Endothelial cell of umbilical vein (primary cell): ENCODE data around the gene PTGIR. TPM values are rescaled to one million over a fixed set of nuclear protein-coding genes. Genes with fewer than 3 reads are reported as not detected.

Experiments
- Bru-seq: library from RNA; stranded (reverse); fragments of 400-500 nt; gene quantifications from one replicate; lab custom pipeline; 2021; lab: Mats Ljungman, UMichigan
- BruChase-seq, 2 experiments: library from RNA; stranded (reverse); fragments of 400-500 nt; gene quantifications; one replicate each; lab custom pipeline; 2021; lab: Mats Ljungman, UMichigan
- BruUV-seq: library from RNA; stranded (reverse); fragments of 400-500 nt; replicated peaks from 2 replicates; lab custom pipeline; 2021; lab: Mats Ljungman, UMichigan
- CTCF ChIA-PET: fragments of 300-600, 350-600 bp; sonication (Branson Sonifier 250); formaldehyde crosslinking; loops from one replicate; lab custom pipeline; 2021; ENCODE audit warnings: antibody characterized with exemption, inconsistent platforms; lab: Charles Lee
- POLR2A ChIA-PET: fragments of 300-600, 350-600 bp; sonication (Branson Sonifier 250); formaldehyde crosslinking; loops from one replicate; lab custom pipeline; 2021; ENCODE audit warnings: antibody characterized with exemption, inconsistent platforms; lab: Charles Lee
- DNase-seq: peaks from one replicate; pipeline ENCODE4 v3.0.0-alpha.2; 2011; ENCODE audit warnings: low read depth, low spot score
- FAIRE-seq: peaks from 2 replicates; lab custom pipeline; 2011; peaks lifted over from hg19 to GRCh38; lab: Jason Lieb, UNC
- H2AFZ ChIP-seq: 2 replicates; pipeline ENCODE4 v1.6.0; 2012; ENCODE audit warnings: low read depth, low read length, control low read depth, inconsistent platforms
- H3K27ac ChIP-seq: 2 replicates; pipeline ENCODE4 v1.5.1; 2011; ENCODE audit warnings: low read depth, mild to moderate bottlenecking, control low read depth, low read length, moderate library complexity; ENCODE audit not compliant: insufficient read depth
- H3K27me3 ChIP-seq, 2 experiments: 2 replicates each; pipeline versions ENCODE4 v1.6.0 to v1.6.1; 2011; ENCODE audit warnings: low read length in 2 of 2, mixed read lengths in 1 of 2; ENCODE audit not compliant: control insufficient read depth in 2 of 2, insufficient read depth in 2 of 2
- H3K36me3 ChIP-seq, 2 experiments: 2 replicates in 1 of 2; 3 replicates in 1 of 2; pipeline ENCODE4 v1.5.1; 2011; ENCODE audit warnings: low read length in 2 of 2, mild to moderate bottlenecking in 1 of 2, moderate library complexity in 1 of 2; ENCODE audit not compliant: control insufficient read depth in 2 of 2, insufficient read depth in 2 of 2; ENCODE audit errors: extremely low read depth in 1 of 2
- H3K4me1 ChIP-seq: 3 replicates; pipeline ENCODE4 v1.5.1; 2011; ENCODE audit warnings: mild to moderate bottlenecking, low read length; ENCODE audit not compliant: control insufficient read depth, insufficient read depth; ENCODE audit errors: extremely low read depth
- H3K4me2 ChIP-seq: 2 replicates; pipeline ENCODE4 v1.6.1; 2011; ENCODE audit warnings: low read length, control low read depth, mixed read lengths; ENCODE audit not compliant: insufficient read depth
- H3K4me3 ChIP-seq, 3 experiments: fragments of 200-600 bp in 1 of 3; sonication (generic), shearing (Covaris generic) in 1 of 3; replicated peaks in 1 of 3; 2 replicates each; pipeline ENCODE4 v1.5.1; 2011 to 2016; ENCODE audit warnings: control low read depth in 3 of 3, low read length in 3 of 3, mild to moderate bottlenecking in 2 of 3, inconsistent platforms in 1 of 3, low read depth in 1 of 3, moderate library complexity in 1 of 3; ENCODE audit not compliant: insufficient read depth in 1 of 3
- H3K79me2 ChIP-seq: 2 replicates; pipeline ENCODE4 v1.6.0; 2012; ENCODE audit warnings: low read length, inconsistent platforms; ENCODE audit not compliant: control insufficient read depth, insufficient read depth
- H3K9ac ChIP-seq: replicated peaks from 2 replicates; pipeline ENCODE3; 2011; ENCODE audit warnings: low read length, control low read depth; ENCODE audit not compliant: insufficient read depth; ENCODE audit errors: extremely low read depth
- H3K9me1 ChIP-seq: replicated peaks from 3 replicates; pipeline ENCODE4 v1.6.0; 2011; ENCODE audit warnings: mild to moderate bottlenecking, low read length; ENCODE audit not compliant: control insufficient read depth, insufficient read depth; ENCODE audit errors: extremely low read depth
- H3K9me3 ChIP-seq: replicated peaks from 2 replicates; pipeline ENCODE4 v1.5.1; 2012; ENCODE audit warnings: low read length, inconsistent platforms; ENCODE audit not compliant: control insufficient read depth, insufficient read depth
- H4K20me1 ChIP-seq: replicated peaks from 2 replicates; pipeline ENCODE3; 2011; ENCODE audit warnings: mild to moderate bottlenecking, low read length; ENCODE audit not compliant: control insufficient read depth, insufficient read depth; ENCODE audit errors: extremely low read depth
- EZH2 ChIP-seq: IDR thresholded peaks from 2 replicates; pipeline ENCODE4 v1.6.1; 2012; ENCODE audit warnings: borderline replicate concordance, low read depth, mild to moderate bottlenecking, moderate library complexity, low read length, inconsistent platforms; ENCODE audit not compliant: severe bottlenecking
- FOS ChIP-seq: IDR thresholded peaks from 2 replicates; pipeline ENCODE4 v1.6.1; 2011; ENCODE audit warnings: mild to moderate bottlenecking, low read length, moderate library complexity, borderline replicate concordance; ENCODE audit not compliant: insufficient read depth
- GATA2 ChIP-seq: IDR thresholded peaks from 2 replicates; pipeline ENCODE4 v1.7.0; 2011; ENCODE audit warnings: low read depth, mild to moderate bottlenecking, moderate library complexity, mixed read lengths, low read length; ENCODE audit not compliant: insufficient read length, insufficient read depth
- JUN ChIP-seq: IDR thresholded peaks from 2 replicates; pipeline ENCODE4 v1.6.1; 2011; ENCODE audit warnings: borderline replicate concordance, low read depth; ENCODE audit not compliant: insufficient read length, insufficient read depth
- MAX ChIP-seq: IDR thresholded peaks from 2 replicates; pipeline ENCODE4 v1.6.1; 2011; ENCODE audit not compliant: insufficient read depth, insufficient read length
- MYC ChIP-seq: IDR thresholded peaks from one replicate; pipeline ENCODE4 v1.6.1; 2011; ENCODE audit warnings: mild to moderate bottlenecking, low read depth, low read length
- POLR2A ChIP-seq: IDR thresholded peaks from 2 replicates; pipeline ENCODE4 v1.6.1; 2012; ENCODE audit warnings: low read depth, mild to moderate bottlenecking, control low read depth, low read length
- POLR2AphosphoS5 ChIP-seq: IDR thresholded peaks from 2 replicates; pipeline ENCODE4 v1.6.1; 2012; ENCODE audit warnings: low read depth, mild to moderate bottlenecking, control low read depth, low read length, moderate library complexity; ENCODE audit not compliant: insufficient read depth
- dilution Hi-C: fragments of 300-500 bp; cut with MboI; formaldehyde crosslinking; loops from one replicate; pipeline ENCODE4 v1.15.0; 2019; ENCODE audit warnings: low sequenced_read_pairs; ENCODE audit not compliant: extremely low pct_ligation_motif_present
- intact Hi-C: fragments of 100-400 bp; cut with micrococcal nuclease; formaldehyde crosslinking; loops from one replicate; pipeline ENCODE4 v1.10.0; 2022
- long read RNA-seq: library from polyadenylated mRNA; stranded (forward); transcript quantifications from one replicate; pipeline ENCODE4 v2.0.0, GENCODE V29; 2021
- polyA minus RNA-seq, 3 experiments: library from RNA; depleted of rRNA, polyadenylated mRNA; stranded (reverse); fragments of >200 nt; gene quantifications; 1 replicate in 1 of 3; 2 replicates in 2 of 3; pipeline ENCODE4 v1.2.3, GENCODE V29; 2011
- polyA plus RNA-seq, 4 experiments: library from polyadenylated mRNA; depleted of rRNA in 3 of 4; stranded (reverse) in 3 of 4; unstranded in 1 of 4; fragments of >200 nt; gene quantifications; 2 replicates each; pipeline versions ENCODE4 v1.2.1 to v1.2.3, GENCODE V29; 2011 to 2012; ENCODE audit warnings: missing spikeins in 1 of 4
- total RNA-seq: library from RNA; stranded (reverse); gene quantifications from 2 replicates; pipeline ENCODE4 v1.2.3, GENCODE V29; 2021
- TF ChIP-seq, protein P1 (sequence below), 2 donors: IDR thresholded peaks; 1 replicate in 1 of 2; 2 replicates in 1 of 2; pipeline ENCODE4 v1.5.1; 2011; ENCODE audit warnings: low read length in 2 of 2, mild to moderate bottlenecking in 2 of 2, moderate library complexity in 2 of 2, control low read depth in 1 of 2, inconsistent platforms in 1 of 2, low read depth in 1 of 2; ENCODE audit not compliant: insufficient read depth in 1 of 2; ENCODE audit errors: extremely low read depth in 1 of 2

The PTGIR gene
- total RNA-seq, result 0.55 and 1.1 TPM in 2 replicates
- 2.7 and 3.8 TPM in 2 replicates for polyA plus RNA-seq
- 1.2 and 1.7 TPM in 2 replicates for polyA plus RNA-seq (2011; cell fraction: cytosol; rRNA removed)
- 2.7 and 3.8 TPM in 2 replicates for polyA plus RNA-seq (2011; cell fraction: nucleus; rRNA removed)
- polyA plus RNA-seq (2012), result 0.58 and 1.2 TPM in 2 replicates
- 0.74 and 0.85 TPM in 2 replicates for polyA minus RNA-seq
- polyA minus RNA-seq (2011; cell fraction: cytosol; rRNA and poly(A)+ RNA removed), result not detected
- polyA minus RNA-seq (2011; cell fraction: nucleus; rRNA and poly(A)+ RNA removed), result 0.67 and 1.1 TPM in 2 replicates
- percentile 22 among the genes with signal in this experiment for Bru-seq, nascent RNA
- BruChase-seq, experiment 1, labeled RNA remaining after a 6-hour chase, result percentile 25 among the genes with signal in this experiment
- BruChase-seq, experiment 2, labeled RNA remaining after a 2-hour chase, result percentile 33 among the genes with signal in this experiment
- long read RNA-seq, partial matches to known transcripts, result 1 of 2 reads
- long read RNA-seq, other reads (novel, unspliced or antisense), result 0 of 2 reads

- no TSS peak for BruUV-seq
- H3K79me2 ChIP-seq, result no peaks in the 10 kb centered on the region
- H3K9ac ChIP-seq, result no peak within 1 kb of the TSS
- TF ChIP-seq FOS, result no peak
- TF ChIP-seq POLR2AphosphoS5, result no peak
- no peak for TF ChIP-seq EZH2
- no peak for TF ChIP-seq MAX
- no peak for TF ChIP-seq GATA2
- no peak for TF ChIP-seq JUN
- no peak for TF ChIP-seq POLR2A
- TF ChIP-seq, protein P1, sequence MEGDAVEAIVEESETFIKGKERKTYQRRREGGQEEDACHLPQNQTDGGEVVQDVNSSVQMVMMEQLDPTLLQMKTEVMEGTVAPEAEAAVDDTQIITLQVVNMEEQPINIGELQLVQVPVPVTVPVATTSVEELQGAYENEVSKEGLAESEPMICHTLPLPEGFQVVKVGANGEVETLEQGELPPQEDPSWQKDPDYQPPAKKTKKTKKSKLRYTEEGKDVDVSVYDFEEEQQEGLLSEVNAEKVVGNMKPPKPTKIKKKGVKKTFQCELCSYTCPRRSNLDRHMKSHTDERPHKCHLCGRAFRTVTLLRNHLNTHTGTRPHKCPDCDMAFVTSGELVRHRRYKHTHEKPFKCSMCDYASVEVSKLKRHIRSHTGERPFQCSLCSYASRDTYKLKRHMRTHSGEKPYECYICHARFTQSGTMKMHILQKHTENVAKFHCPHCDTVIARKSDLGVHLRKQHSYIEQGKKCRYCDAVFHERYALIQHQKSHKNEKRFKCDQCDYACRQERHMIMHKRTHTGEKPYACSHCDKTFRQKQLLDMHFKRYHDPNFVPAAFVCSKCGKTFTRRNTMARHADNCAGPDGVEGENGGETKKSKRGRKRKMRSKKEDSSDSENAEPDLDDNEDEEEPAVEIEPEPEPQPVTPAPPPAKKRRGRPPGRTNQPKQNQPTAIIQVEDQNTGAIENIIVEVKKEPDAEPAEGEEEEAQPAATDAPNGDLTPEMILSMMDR (IDR thresholded peaks at IDR 0.05; ENCODE audit: extremely low read depth in 1 of 2, insufficient read depth in 1 of 2, low read depth in 1 of 2, low read length in 2 of 2), result no peak
- no peak for TF ChIP-seq MYC
- H3K27me3 ChIP-seq, result no peaks in the 10 kb centered on the region
- intact Hi-C loops (no loop called here), dilution Hi-C loops (no loop called here)
- H3K9me1 ChIP-seq, result no peaks in the 10 kb centered on the region
- no peaks in the 10 kb centered on the region for H3K36me3 ChIP-seq
- H2AFZ ChIP-seq, result peak within 1 kb of the TSS; percentile 89
- peaks cover 12% of the 10 kb centered on the region for H3K4me1 ChIP-seq
- H3K27ac ChIP-seq, result no peak within 1 kb of the TSS
- peak; percentile 42 for DNase-seq
- CTCF ChIA-PET, result interaction anchor here (0.6 to 2.3 kb wide), 6 partner anchors 11 to 366 kb away, joined by 3 to 15 read pairs (median 4); no protein-coding TSS in a partner anchor
- POLR2A ChIA-PET, result interaction anchor here (1.5 kb wide), 1 partner anchor 36 kb away, joined by 8 read pairs; the partner anchor contains the start of gene DACT3
- H3K4me3 ChIP-seq, result no peak within 1 kb of the TSS
- H3K4me2 ChIP-seq, result no peak within 1 kb of the TSS
- no peak for FAIRE-seq
- H4K20me1 ChIP-seq, result no peaks in the 10 kb centered on the region
- H3K9me3 ChIP-seq, result no peaks in the 10 kb centered on the region
Observed at GRCh38 chr19:46624958-46625661, at the start of gene PTGIR. Gene PTGIR, minus strand, starts transcription at chr19:46625089. Its CDS starts 864 bp downstream, at chr19:46624225.
